GM12878 (cell line): ENCODE results near the gene CNGA1. TPM values are rescaled to one million over a fixed set of nuclear protein-coding genes. Genes with fewer than 3 reads are reported as not detected.

ENCODE experiments used
- ATAC-seq: fragments of 200-7000 bp; cut with Tn5 transposase; 3 replicates; pipeline ENCODE4 v1.9.1; 2020; ENCODE audit warnings: mild to moderate bottlenecking, moderate library complexity
- BruUV-seq: library from RNA; stranded (reverse); fragments of 400-500 nt; replicated peaks from 2 replicates; lab custom pipeline; 2021; lab: Mats Ljungman, UMichigan
- CTCF ChIA-PET: fragments of 300-600 bp; sonication (Branson Sonifier 250); formaldehyde crosslinking; extraction: SDS; loops from one replicate; lab custom pipeline; 2021; ENCODE audit warnings: inconsistent platforms; lab: Yijun Ruan, JAX
- POLR2A ChIA-PET: fragments of 350-600 bp; formaldehyde crosslinking; extraction: SDS; loops from one replicate; lab custom pipeline; 2021; ENCODE audit warnings: inconsistent platforms; lab: Charles Lee
- RAD21 ChIA-PET: fragments of 300-600 bp; sonication (Branson Sonifier 250); formaldehyde crosslinking; loops from one replicate; lab custom pipeline; 2023; ENCODE audit warnings: antibody characterized with exemption; ENCODE audit not compliant: unreplicated experiment; lab: Charles Lee
- SMC1A ChIA-PET: fragments of 300-600 bp; sonication (Branson Sonifier 250); formaldehyde crosslinking; loops from one replicate; lab custom pipeline; 2023; ENCODE audit not compliant: unreplicated experiment, uncharacterized antibody; lab: Charles Lee
- DNase-seq: peaks from one replicate; pipeline ENCODE4 v3.0.0-alpha.2; 2011; ENCODE audit warnings: low read depth, low spot score
- FAIRE-seq: peaks from 3 replicates; lab custom pipeline; 2011; peaks lifted over from hg19 to GRCh38; lab: Jason Lieb, UNC
- H2AFZ ChIP-seq: 2 replicates; pipeline ENCODE4 v1.6.0; 2011; ENCODE audit warnings: low read depth, low read length, control low read depth; ENCODE audit not compliant: control insufficient read depth
- H3K27ac ChIP-seq: 2 replicates; pipeline ENCODE4 v1.5.1; 2011; ENCODE audit warnings: control low read depth; ENCODE audit not compliant: control insufficient read depth, insufficient read depth
- H3K27me3 ChIP-seq, 2 experiments: replicated peaks in 1 of 2; 2 replicates each; pipeline versions ENCODE4 v1.6.0 to v1.6.1; 2011; ENCODE audit warnings: low read length in 1 of 2; ENCODE audit not compliant: control insufficient read depth in 2 of 2, insufficient read depth in 2 of 2
- H3K36me3 ChIP-seq, 2 experiments: 2 replicates each; pipeline ENCODE4 v1.5.1; 2011; ENCODE audit warnings: low read length in 1 of 2; ENCODE audit not compliant: control insufficient read depth in 2 of 2, insufficient read depth in 2 of 2
- H3K4me1 ChIP-seq: 2 replicates; pipeline ENCODE4 v1.6.1; 2011; ENCODE audit warnings: mild to moderate bottlenecking, low read length, moderate library complexity, mixed read lengths; ENCODE audit not compliant: control insufficient read depth, insufficient read depth
- H3K4me2 ChIP-seq: 2 replicates; pipeline ENCODE4 v1.6.0; 2011; ENCODE audit warnings: control low read depth; ENCODE audit not compliant: control insufficient read depth, insufficient read depth
- H3K4me3 ChIP-seq: fragments of 200-600 bp; sonication (generic); 2 replicates; pipeline ENCODE4 v1.5.1; 2016
- H3K79me2 ChIP-seq: 2 replicates; pipeline ENCODE4 v1.6.0; 2011; ENCODE audit warnings: low read length; ENCODE audit not compliant: control insufficient read depth, insufficient read depth
- H3K9ac ChIP-seq: 2 replicates; pipeline ENCODE4 v1.8.0; 2011; ENCODE audit warnings: low read length, control low read depth, mixed read lengths; ENCODE audit not compliant: control insufficient read depth, insufficient read depth
- H3K9me3 ChIP-seq: replicated peaks from 3 replicates; pipeline ENCODE4 v1.5.1; 2011; ENCODE audit warnings: mild to moderate bottlenecking, low read length; ENCODE audit not compliant: control insufficient read depth, insufficient read depth
- H4K20me1 ChIP-seq: 2 replicates; pipeline ENCODE4 v1.6.0; 2011; ENCODE audit not compliant: control insufficient read depth, insufficient read depth
- BACH1 ChIP-seq: fragments of 450-650 bp; IDR thresholded peaks from 2 replicates; pipeline ENCODE4 v1.6.1; 2017; ENCODE audit warnings: mild to moderate bottlenecking, borderline replicate concordance
- BMI1 ChIP-seq: fragments of 450-650 bp; IDR thresholded peaks from 2 replicates; pipeline ENCODE4 v1.6.1; 2016; ENCODE audit warnings: mild to moderate bottlenecking, moderate library complexity, borderline replicate concordance
- CUX1 ChIP-seq: IDR thresholded peaks from 2 replicates; pipeline ENCODE4 v1.6.1; 2012; ENCODE audit warnings: improper control_type of control experiment, low read depth, low read length; ENCODE audit not compliant: insufficient replicate concordance
- DPF2 ChIP-seq: fragments of 450-650 bp; IDR thresholded peaks from 2 replicates; pipeline ENCODE4 v1.6.1; 2017; ENCODE audit warnings: mild to moderate bottlenecking
- EED ChIP-seq: sonication (generic); IDR thresholded peaks from 2 replicates; pipeline ENCODE4 v1.6.1; 2016; ENCODE audit warnings: antibody characterized with exemption, low read depth
- EP300 ChIP-seq, 2 experiments: fragments of 150-350 bp in 1 of 2; IDR thresholded peaks; 2 replicates each; pipeline ENCODE4 v1.6.1; 2011 to 2012; ENCODE audit warnings: low read depth in 2 of 2, low read length in 2 of 2, borderline replicate concordance in 1 of 2, improper control_type of control experiment in 1 of 2, inconsistent platforms in 1 of 2; ENCODE audit not compliant: control insufficient read depth in 1 of 2
- ETV6 ChIP-seq, 2 experiments: fragments of 450-650 bp in 1 of 2; IDR thresholded peaks in 1 of 2; conservative IDR thresholded peaks in 1 of 2; 2 replicates each; pipeline ENCODE4 v1.6.1; 2014; ENCODE audit warnings: antibody characterized with exemption in 1 of 2, borderline replicate concordance in 1 of 2, low read depth in 1 of 2, mild to moderate bottlenecking in 1 of 2, moderate library complexity in 1 of 2
- GATAD2B ChIP-seq: fragments of 450-650 bp; conservative IDR thresholded peaks from 2 replicates; pipeline ENCODE4 v1.6.1; 2017; ENCODE audit warnings: low read depth, mild to moderate bottlenecking, moderate library complexity
- IKZF1 ChIP-seq: fragments of 450-650 bp; conservative IDR thresholded peaks from 2 replicates; pipeline ENCODE4 v1.6.1; 2017; ENCODE audit warnings: antibody characterized with exemption, mild to moderate bottlenecking
- IKZF2 ChIP-seq, 2 experiments: fragments of 450-650 bp; IDR thresholded peaks; 2 replicates each; pipeline ENCODE4 v1.6.1; 2017; ENCODE audit warnings: mild to moderate bottlenecking in 2 of 2, moderate library complexity in 2 of 2
- IRF4 ChIP-seq: IDR thresholded peaks from 2 replicates; pipeline ENCODE4 v1.6.1; 2011; ENCODE audit warnings: low read depth, low read length
- JUNB ChIP-seq: IDR thresholded peaks from 2 replicates; pipeline ENCODE4 v1.6.1; 2016; ENCODE audit warnings: antibody characterized with exemption, mild to moderate bottlenecking
- MYC ChIP-seq: IDR thresholded peaks from 2 replicates; pipeline ENCODE4 v1.6.1; 2011; ENCODE audit warnings: mild to moderate bottlenecking, low read length, moderate library complexity, inconsistent platforms; ENCODE audit not compliant: insufficient read depth, insufficient replicate concordance, insufficient read length, severe bottlenecking
- SIX5 ChIP-seq: IDR thresholded peaks from 2 replicates; pipeline ENCODE4 v1.6.1; 2011; ENCODE audit warnings: mild to moderate bottlenecking, low read depth, low read length, moderate library complexity; ENCODE audit not compliant: severe bottlenecking
- SMAD1 ChIP-seq: fragments of 450-650 bp; IDR thresholded peaks from 2 replicates; pipeline ENCODE4 v1.6.1; 2018; ENCODE audit warnings: mild to moderate bottlenecking, low read depth; ENCODE audit not compliant: partially characterized antibody
- ZNF217 ChIP-seq: fragments of 450-650 bp; IDR thresholded peaks from 2 replicates; pipeline ENCODE4 v1.6.1; 2017; ENCODE audit warnings: antibody characterized with exemption, mild to moderate bottlenecking
- WGBS: methylation state at CpG from one replicate; pipeline ENCODE4 v1.1.6; 2016; ENCODE audit warnings: low lambda C conversion rate; ENCODE audit not compliant: insufficient replicate concordance, insufficient coverage; ENCODE audit errors: missing lambda C conversion rate; 5-methylcytosine and 5-hydroxymethylcytosine counted together
- in situ Hi-C: fragments of 300-500 bp; cut with MboI; formaldehyde crosslinking; loops from 9 replicates; pipeline ENCODE4 v1.14.3; 2018; ENCODE audit warnings: mixed read lengths
- intact Hi-C: fragments of 100-400 bp; cut with micrococcal nuclease; formaldehyde crosslinking; loops from one replicate; pipeline ENCODE4 v1.14.2; 2022; ENCODE audit not compliant: unreplicated experiment
- polyA plus RNA-seq, 11 experiments: library from polyadenylated mRNA; depleted of rRNA in 4 of 11; unstranded in 6 of 11; stranded (reverse) in 5 of 11; fragments of >200 nt; fragmentation: Nextera tagmentation in 4 of 11; fragmentation: Illumina TruSeq in 1 of 11; extraction: Ambion mirVana in 4 of 11; extraction: Trizol in 1 of 11; gene quantifications; 1 replicate in 1 of 11; 2 replicates in 10 of 11; pipeline versions ENCODE4 v1.2.1 to v1.2.3, GENCODE V29; 2011 to 2016; ENCODE audit warnings: inconsistent platforms in 2 of 11, missing spikeins in 2 of 11, low read depth in 1 of 11
- total RNA-seq, 4 experiments: library from RNA; depleted of rRNA in 3 of 4; stranded (reverse); fragments of >200 nt in 3 of 4; fragmentation: Illumina TruSeq in 1 of 4; extraction: Trizol in 1 of 4; gene quantifications; 2 replicates each; pipeline versions ENCODE4 v1.2.1 to v1.2.3, GENCODE V29; 2013 to 2021
- TF ChIP-seq, protein P1 (sequence below): fragments of 450-650 bp; IDR thresholded peaks from 2 replicates; pipeline ENCODE4 v1.6.1; 2016; ENCODE audit warnings: mild to moderate bottlenecking

Gene CNGA1
- total and polyA plus RNA-seq, 10 of the 15 experiments (the other 5 are each of a cell fraction or from before 2014, with no cell fraction given), result 0.38 to 14.2 (median 5.1) TPM

GRCh38 chr4:48041535-48042137, 25.2 kb upstream of the CNGA1 start:
- Histone ChIP-seq H4K20me1 (no peaks in the 10 kb centered on the region), H3K9me3 (no peaks in the 10 kb centered on the region), H3K79me2 (no peaks in the 10 kb centered on the region), H3K9ac (no peak overlapping the region), H3K4me2 (peak overlapping the region; percentile 15), H2AFZ (no peak overlapping the region), H3K36me3 (no peaks in the 10 kb centered on the region), H3K27ac (peak overlapping the region; percentile 2; the same call in 1 of the 2 replicates), H3K4me3 (no peak overlapping the region), H3K4me1 (peaks cover 51% of the 10 kb centered on the region), H3K27me3 (no peaks in the 10 kb centered on the region)
- intact Hi-C loops (loop anchor here (10.0 kb wide), 1 partner anchor 527 kb away; no protein-coding TSS in a partner anchor), in situ Hi-C loops (no loop called here)
- DNase-seq (no peak), FAIRE-seq (no peak), ATAC-seq (peak; percentile 31)
- ChIA-PET RAD21 (interaction anchor here (0.7 to 1.5 kb wide), 3 partner anchors 8 to 24 kb away, joined by 3 to 7 read pairs (median 4); no protein-coding TSS in a partner anchor), POLR2A (interaction anchor here (0.6 kb wide), 2 partner anchors 300 to 318 kb away, joined by 3 to 5 read pairs; no protein-coding TSS in a partner anchor), SMC1A (interaction anchor here (1.2 to 11.7 kb wide), 7 partner anchors 9 to 49 kb away, joined by 3 to 268 read pairs (median 4); no protein-coding TSS in a partner anchor), CTCF (interaction anchor here (0.5 to 2.7 kb wide), 11 partner anchors 8 to 545 kb away, joined by 3 to 24 read pairs (median 4); no protein-coding TSS in a partner anchor)
- BruUV-seq, result no TSS peak
- 27% methylated on average over 4 of the region's 4 CpGs for WGBS
- TF ChIP-seq JUNB (peak; percentile 80), EED (peak; percentile 55; the same call in 1 of the 2 replicates), CUX1 (no peak), ZNF217 (no peak), IKZF1 (peak; percentile 36), ETV6 (conservative IDR thresholded peaks at IDR 0.05 in 1 of 2, IDR thresholded peaks at IDR 0.05 in 1 of 2; ENCODE audit: borderline replicate concordance in 1 of 2, low read depth in 1 of 2) (peak in 1 of 2 experiments; percentile 27; a peak in 1 of 4 replicates), BMI1 (no peak), MYC (no peak), IKZF2 (IDR thresholded peaks at IDR 0.05) (peak in 1 of 2 experiments; percentile 41; a peak in 2 of 4 replicates), BACH1 (no peak), GATAD2B (no peak), IRF4 (0 out of 2 replicates have a peak, but pooled peaks have one; percentile 21), SIX5 (no peak), EP300 (IDR thresholded peaks at IDR 0.05; ENCODE audit: borderline replicate concordance in 1 of 2, control insufficient read depth in 1 of 2, low read depth in 2 of 2, low read length in 2 of 2) (no peak), SMAD1 (no peak), DPF2 (peak; percentile 19; the same call in 1 of the 2 replicates)
- TF ChIP-seq, protein P1, sequence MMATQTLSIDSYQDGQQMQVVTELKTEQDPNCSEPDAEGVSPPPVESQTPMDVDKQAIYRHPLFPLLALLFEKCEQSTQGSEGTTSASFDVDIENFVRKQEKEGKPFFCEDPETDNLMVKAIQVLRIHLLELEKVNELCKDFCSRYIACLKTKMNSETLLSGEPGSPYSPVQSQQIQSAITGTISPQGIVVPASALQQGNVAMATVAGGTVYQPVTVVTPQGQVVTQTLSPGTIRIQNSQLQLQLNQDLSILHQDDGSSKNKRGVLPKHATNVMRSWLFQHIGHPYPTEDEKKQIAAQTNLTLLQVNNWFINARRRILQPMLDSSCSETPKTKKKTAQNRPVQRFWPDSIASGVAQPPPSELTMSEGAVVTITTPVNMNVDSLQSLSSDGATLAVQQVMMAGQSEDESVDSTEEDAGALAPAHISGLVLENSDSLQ, result 0 out of 2 replicates have a peak, but pooled peaks have one; percentile 15
